ENCODE results near the gene SUGCT.

The SUGCT gene

GRCh38 chr7:40509287-40509996 lies 374.6 kb downstream of the SUGCT start:
- no peak for TF ChIP-seq CTCF (IDR thresholded peaks at IDR 0.05)

- no peak for TF ChIP-seq CTCF (IDR thresholded peaks at IDR 0.05)
These were observed 381.6 kb downstream of the SUGCT start for GRCh38 chr7:40516376-40516775.

GRCh38 chr7:40519009-40519408 lies 384.2 kb downstream of the SUGCT start:
- no peak for TF ChIP-seq CTCF (IDR thresholded peaks at IDR 0.05)

GRCh38 chr7:40520986-40521738 lies 386.4 kb downstream of the SUGCT start:
- no peak for TF ChIP-seq CTCF (IDR thresholded peaks at IDR 0.05)

GRCh38 chr7:40525764-40526163 lies 391.0 kb downstream of the SUGCT start:
- TF ChIP-seq CTCF (IDR thresholded peaks at IDR 0.05): no peak

GRCh38 chr7:40526951-40527715 lies 392.3 kb downstream of the SUGCT start:
- TF ChIP-seq CTCF (IDR thresholded peaks at IDR 0.05): no peak

- no peak for TF ChIP-seq CTCF (IDR thresholded peaks at IDR 0.05)
These were observed 392.9 kb downstream of the SUGCT start for GRCh38 chr7:40527723-40528122.
